Endothelial cell of umbilical vein (primary cell): ENCODE results near the gene SORCS3.

Experiments
- POLR2A ChIP-seq: IDR thresholded peaks from 2 replicates; pipeline ENCODE4 v1.6.1; 2012; ENCODE audit warnings: low read depth, mild to moderate bottlenecking, control low read depth, low read length
- TF ChIP-seq, protein P1 (sequence below), 2 donors: IDR thresholded peaks; 1 replicate in 1 of 2; 2 replicates in 1 of 2; pipeline ENCODE4 v1.5.1; 2011; ENCODE audit warnings: low read length in 2 of 2, mild to moderate bottlenecking in 2 of 2, moderate library complexity in 2 of 2, control low read depth in 1 of 2, inconsistent platforms in 1 of 2, low read depth in 1 of 2; ENCODE audit not compliant: insufficient read depth in 1 of 2; ENCODE audit errors: extremely low read depth in 1 of 2

DNA sequence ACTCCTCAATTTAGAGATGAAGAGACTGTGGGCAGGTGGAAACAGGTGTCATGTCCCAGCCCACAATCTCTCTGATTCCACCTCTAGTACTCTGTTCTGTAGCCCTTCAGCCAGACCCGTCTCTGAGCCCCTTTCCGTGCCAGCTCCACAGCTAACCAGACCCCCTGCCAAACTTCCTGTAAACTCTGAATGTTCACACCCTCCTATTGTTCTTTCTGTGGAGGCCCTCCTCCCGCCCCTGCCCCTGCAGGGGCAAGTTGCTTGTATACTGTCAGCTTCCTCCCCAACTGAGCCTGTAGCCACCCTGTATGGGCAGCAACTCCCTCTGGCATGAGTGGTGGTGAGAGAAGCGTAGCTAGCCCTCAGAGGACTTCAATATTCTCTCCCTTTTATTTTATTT lies 520.7 kb downstream of the SORCS3 start:
- TF ChIP-seq, protein P1, sequence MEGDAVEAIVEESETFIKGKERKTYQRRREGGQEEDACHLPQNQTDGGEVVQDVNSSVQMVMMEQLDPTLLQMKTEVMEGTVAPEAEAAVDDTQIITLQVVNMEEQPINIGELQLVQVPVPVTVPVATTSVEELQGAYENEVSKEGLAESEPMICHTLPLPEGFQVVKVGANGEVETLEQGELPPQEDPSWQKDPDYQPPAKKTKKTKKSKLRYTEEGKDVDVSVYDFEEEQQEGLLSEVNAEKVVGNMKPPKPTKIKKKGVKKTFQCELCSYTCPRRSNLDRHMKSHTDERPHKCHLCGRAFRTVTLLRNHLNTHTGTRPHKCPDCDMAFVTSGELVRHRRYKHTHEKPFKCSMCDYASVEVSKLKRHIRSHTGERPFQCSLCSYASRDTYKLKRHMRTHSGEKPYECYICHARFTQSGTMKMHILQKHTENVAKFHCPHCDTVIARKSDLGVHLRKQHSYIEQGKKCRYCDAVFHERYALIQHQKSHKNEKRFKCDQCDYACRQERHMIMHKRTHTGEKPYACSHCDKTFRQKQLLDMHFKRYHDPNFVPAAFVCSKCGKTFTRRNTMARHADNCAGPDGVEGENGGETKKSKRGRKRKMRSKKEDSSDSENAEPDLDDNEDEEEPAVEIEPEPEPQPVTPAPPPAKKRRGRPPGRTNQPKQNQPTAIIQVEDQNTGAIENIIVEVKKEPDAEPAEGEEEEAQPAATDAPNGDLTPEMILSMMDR (IDR thresholded peaks at IDR 0.05; ENCODE audit: extremely low read depth in 1 of 2, insufficient read depth in 1 of 2, low read depth in 1 of 2, low read length in 2 of 2): no peak
- TF ChIP-seq POLR2A: no peak
